Natural killer cell (primary cell): ENCODE results near the gene SLC16A6. TPM values are rescaled to one million over a fixed set of nuclear protein-coding genes. Genes with fewer than 3 reads are reported as not detected.

Experiments
- total RNA-seq, 4 donors: library from RNA; stranded (reverse); fragments of 120-200 nt in 1 of 4; gene quantifications; one replicate each; pipeline versions ENCODE4 v1.2.3 to v1.2.4, GENCODE V29; 2013 to 2022

SLC16A6 gene
- total RNA-seq, 3 donors from 2014 or later (not counting 1 experiment from before 2014, with no cell fraction given) = 16.5 to 20.9 (median 19.4) TPM

Other genes starting within 250 kb of the SLC16A6 start
- 100 to 1,000 TPM in 2 of 3 donors, 10 to 100 TPM in 1; 87.0 to 131 (median 107) TPM for gene AMZ2, start 43.1 kb downstream of the SLC16A6 start, total RNA-seq
- 10 to 100 TPM; 34.8 to 52.3 (median 39.3) TPM for gene ARSG, start 368 bp upstream of the SLC16A6 start, total RNA-seq
- gene WIPI1, start 166.4 kb upstream of the SLC16A6 start, total RNA-seq = 10 to 100 TPM; 29.0 to 41.4 (median 32.0) TPM
- gene PRKAR1A, start 221.3 kb upstream of the SLC16A6 start, total RNA-seq = 100 to 1,000 TPM; 215 to 267 (median 234) TPM